HG03135 (cell line): Measurements from ENCODE around the gene SURF2.

Experiments
- ATAC-seq: cut with Tn5 transposase; IDR thresholded peaks from one replicate; pipeline ENCODE4 v1.9.1; 2021; ENCODE audit warnings: mild to moderate bottlenecking, moderate library complexity; ENCODE audit not compliant: unreplicated experiment

Gene SURF2

DNA sequence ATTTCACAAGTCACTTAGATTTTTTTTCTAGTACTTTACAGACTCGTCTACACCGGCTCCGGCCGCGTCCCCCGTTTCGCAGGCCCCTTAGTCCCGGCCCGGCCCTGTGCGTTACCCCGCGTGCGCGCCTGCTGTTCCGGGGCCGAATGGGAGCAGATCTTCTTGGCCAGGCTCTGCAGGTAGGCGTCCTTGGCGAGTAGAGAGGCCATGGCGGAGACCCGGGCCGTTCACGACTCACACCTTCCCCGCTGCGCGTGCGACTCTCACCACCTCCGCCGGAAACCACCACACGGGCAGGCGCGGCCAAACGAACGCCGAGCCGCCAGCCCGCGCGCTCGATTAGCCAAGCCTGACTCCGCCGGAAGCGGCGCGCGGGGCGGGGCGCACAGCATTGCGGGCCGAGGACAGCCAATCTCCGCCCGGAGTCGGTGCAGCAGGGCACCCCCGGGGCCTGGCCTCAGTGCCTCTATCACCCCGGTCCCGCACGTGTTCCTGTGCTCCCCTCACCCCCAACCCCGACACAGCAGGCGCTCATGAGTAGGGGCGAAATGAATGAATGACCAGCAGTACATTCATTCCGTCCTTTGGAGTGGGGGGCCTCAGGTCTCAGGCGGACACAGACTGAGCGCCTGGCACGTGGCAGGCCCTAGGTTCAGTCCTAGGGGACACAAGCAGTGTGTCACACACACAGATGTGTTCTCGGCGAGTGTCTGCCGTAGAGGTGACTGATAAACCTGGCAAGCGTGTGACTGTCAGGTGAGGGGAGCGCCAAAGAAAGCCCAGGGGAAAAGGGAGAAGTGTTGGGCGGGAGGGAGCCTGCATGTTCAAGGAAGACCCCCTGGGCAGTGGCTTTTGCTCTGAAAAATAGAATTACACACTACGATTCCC is 20.2 kb upstream of the SURF2 start, which contains the start of gene SURF6:
TSS of gene SURF6 (minus strand) at position 265 of the 888 bp plus-strand sequence. CDS start at position 209, 56 bp downstream.
- peak; percentile 73 for ATAC-seq

DNA sequence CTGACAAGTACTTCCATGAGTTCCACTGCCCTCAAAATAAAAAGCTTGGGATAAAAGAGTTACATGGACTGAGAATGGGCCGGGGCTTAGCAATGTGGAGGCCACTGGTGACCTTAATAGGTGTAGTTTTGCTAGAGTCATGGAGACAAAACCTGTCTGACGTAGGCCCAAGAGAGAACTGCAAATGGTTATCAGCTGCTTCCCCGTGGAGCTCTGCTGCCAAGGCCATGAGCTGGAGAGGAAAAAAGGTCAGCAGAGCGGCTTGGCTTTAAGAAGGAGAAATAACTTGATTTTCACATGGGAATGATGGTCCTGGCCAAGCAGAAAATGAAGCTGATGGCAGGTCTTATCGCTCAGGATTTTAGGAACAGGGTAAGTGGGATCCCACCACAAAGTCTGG is 16.7 kb upstream of the SURF2 start:
- ATAC-seq, result no peak

- ATAC-seq, result no peak
Measured at GRCh38 chr9:133340256-133340655, 16.1 kb upstream of the SURF2 start.

DNA sequence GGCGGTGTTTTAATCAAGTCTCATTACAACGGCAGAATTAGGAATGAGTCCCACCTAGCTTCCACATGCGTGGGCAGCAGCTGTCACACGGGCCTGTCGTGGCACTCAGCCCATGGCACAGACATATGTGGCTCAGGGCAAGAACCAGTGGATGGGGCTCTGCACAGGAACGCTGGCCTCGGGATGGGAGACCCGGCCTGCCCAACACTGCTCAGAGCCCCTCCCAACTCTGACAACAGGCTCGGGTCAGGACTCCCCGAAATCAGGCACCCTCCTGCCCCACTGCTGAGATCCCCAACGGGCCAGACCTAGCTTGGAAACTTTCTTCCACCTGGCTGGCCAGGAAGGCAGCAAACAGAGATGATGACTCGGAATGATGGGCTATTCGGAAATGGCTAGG is 15.4 kb upstream of the SURF2 start:
- no peak for ATAC-seq

DNA sequence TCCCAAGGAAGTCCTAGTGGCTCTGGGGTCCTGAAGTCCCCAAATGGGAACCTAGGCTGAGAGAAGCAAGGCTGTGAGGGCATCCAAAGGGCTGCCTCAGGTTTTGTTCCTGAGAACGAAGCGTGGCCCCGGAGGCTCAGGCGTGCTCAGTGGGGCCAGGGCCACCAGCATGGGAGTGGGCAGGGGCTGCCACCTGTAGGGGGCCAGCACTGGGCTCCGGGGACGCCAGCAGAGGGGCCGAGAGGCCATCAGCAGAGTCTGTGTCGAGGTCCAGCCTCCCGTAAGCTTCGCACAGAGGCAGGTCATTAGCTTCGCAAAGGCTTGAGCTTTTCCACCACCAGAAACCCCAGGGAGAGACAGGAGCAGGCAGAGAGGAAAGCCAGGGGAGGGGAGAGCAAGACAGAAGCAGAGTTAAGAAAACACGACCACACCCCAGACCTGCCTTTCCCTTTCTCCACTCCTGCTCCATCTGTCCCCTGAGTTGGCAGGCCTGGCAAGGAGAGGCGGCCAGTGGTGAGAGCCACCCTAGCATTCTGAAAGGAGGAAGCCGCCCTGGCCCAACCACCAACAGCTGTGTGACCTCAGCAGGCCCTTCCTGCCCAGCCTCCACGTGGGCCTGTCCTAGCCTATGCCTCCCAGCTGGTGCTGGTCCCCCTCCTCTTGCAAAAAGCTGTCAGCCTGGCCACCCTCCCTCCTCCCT is 14.8 kb upstream of the SURF2 start:
- ATAC-seq, result no peak

- no peak for ATAC-seq
Measured at GRCh38 chr9:133342069-133342406, 14.3 kb upstream of the SURF2 start.

DNA sequence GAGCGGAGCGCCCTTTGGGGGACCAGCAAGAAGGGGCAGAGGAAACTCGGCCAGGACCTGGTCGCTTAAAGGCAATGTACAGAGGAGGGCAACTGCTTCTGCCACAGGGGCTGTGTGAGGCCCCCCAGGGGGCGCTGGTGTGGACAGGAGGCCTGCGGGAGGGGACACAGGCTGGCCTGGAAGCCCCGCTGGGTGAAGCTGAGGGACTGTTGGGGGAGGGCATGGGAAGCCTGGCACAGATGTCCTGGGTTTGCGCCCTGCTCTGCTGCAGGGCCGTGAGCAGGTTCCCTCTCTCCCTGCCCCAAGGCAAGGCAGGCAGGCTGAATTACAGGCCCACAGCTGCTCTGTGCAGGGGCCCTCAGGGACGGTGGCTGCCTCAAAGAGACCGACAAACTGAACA is 13.8 kb upstream of the SURF2 start:
- ATAC-seq, result no peak

DNA sequence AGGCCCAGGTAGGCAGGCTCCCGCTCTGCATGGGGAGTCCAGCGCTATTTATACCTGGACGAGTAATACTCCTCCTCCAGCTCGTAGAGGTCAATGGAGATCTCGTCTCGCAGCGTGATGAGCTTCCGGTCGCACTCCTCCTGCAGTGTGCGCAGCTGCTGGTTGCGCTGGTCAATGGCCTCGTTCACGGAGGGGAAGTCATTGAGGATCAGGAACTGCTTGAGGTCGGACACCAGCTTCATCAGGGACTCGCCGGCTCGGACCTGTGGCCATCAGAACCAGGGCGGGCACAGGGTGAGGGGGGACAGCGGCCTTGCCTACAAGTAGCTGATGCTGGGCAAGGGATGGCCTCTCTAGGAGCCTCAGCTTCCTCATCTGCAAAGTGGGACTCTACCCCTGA is 12.3 kb upstream of the SURF2 start:
- ATAC-seq, result no peak

GRCh38 chr9:133344979-133345378 is 11.4 kb upstream of the SURF2 start:
- no peak for ATAC-seq

DNA sequence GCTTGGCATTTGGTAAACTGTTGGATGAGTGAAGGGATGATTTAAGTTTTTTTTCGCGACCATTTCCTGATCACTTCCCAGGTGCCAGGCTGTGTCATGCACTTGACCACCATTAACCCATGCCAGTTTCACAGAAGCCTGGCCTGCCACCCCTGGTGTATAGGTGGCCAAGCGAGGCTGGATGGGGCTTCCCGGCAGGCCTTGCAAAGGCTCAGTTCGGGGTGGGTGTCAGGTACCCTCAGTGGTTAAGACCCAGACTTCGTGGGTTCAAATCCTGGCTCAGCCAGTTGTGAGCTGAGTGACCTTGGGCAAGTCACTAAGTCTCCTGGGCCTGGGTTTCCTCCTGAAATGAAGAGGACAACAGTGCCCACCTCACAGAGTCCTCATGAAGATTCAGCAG is 10.8 kb upstream of the SURF2 start:
- ATAC-seq, result no peak

DNA sequence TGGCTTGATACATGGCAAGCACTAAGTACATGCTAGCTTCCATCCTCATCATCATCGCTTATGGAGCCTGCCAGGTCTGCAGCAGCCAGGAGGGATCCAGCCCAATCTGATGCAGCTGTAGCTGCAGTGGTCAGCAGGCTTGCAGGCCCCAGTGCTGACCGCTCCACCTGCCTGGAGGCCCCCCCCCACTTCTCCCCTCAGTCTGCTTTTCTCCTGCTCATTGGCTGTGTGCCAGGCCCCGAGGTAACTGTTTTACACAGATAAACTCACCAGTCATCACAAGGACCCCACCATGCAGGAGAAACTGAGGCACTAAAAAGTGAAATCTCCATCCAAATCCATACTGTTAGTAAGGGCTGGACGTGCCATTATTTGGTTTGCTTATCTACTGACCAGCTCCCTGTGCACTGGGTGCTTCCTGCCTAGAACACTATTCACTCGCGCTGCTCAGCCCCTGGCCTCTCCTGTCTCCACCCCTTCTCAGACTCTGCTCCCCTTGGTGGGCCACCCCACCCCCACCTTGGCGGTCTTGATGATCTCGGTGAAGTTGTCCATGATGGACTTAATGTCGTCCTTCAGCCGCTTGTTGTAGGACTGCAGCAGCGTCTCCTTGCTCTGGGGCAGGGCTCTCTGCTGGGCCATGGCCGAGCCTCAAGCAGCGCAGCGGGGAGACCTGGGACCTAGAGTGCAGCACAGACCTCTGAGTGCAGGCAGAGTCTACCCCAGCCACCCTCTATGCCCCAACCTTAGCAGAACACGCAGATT is 10.1 kb upstream of the SURF2 start:
- ATAC-seq, result no peak

- ATAC-seq, result peak; percentile 14
Measured at GRCh38 chr9:133347515-133347984, 8.8 kb upstream of the SURF2 start.

DNA sequence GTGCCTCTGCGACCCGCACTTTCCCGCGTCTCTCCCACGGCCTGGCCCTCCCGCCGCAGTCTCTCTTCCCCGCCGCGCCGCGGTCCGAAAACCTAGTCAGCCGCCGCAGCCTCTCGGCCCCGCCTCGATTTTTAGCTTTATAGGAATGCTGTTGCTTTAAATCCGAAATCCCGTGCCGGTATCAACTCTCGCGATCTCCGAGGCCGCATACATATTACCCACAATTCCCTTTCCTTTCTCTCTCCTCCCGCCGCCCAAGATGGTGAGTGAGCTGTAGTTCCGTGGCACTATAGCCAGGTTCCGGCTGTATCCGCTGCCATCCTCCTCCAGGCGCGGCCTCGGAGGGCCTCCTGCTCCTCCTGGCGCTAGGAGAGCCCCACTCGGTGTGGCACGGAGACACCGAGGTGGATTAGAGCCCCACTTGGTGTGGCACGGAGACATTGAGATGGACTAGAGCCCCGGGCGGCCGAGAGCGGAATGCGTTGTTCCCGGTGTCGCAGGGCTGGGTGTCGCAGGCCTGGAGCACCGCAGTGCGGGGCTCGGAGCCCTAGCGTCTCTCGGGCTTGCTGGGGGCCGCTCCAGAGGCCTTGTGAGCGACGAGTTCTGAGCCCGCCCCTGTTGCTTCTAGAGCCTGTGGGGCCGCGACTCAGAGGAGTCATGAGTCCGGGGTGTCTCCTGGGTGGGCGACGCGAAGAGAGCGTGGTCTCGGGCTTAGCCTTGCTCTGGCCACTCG is 8.2 kb upstream of the SURF2 start, which contains the start of the genes MED22 and RPL7A:
TSS of gene MED22 (minus strand) at position 147 of the 733 bp plus-strand sequence. CDS start 1,469 bp downstream, outside the sequence.
TSS of gene RPL7A (plus strand) at position 234 of the 733 bp plus-strand sequence. CDS start at position 260, 26 bp downstream.
- ATAC-seq, result peak; percentile 81

GRCh38 chr9:133348718-133349573 is 7.4 kb upstream of the SURF2 start:
- ATAC-seq, result no peak

DNA sequence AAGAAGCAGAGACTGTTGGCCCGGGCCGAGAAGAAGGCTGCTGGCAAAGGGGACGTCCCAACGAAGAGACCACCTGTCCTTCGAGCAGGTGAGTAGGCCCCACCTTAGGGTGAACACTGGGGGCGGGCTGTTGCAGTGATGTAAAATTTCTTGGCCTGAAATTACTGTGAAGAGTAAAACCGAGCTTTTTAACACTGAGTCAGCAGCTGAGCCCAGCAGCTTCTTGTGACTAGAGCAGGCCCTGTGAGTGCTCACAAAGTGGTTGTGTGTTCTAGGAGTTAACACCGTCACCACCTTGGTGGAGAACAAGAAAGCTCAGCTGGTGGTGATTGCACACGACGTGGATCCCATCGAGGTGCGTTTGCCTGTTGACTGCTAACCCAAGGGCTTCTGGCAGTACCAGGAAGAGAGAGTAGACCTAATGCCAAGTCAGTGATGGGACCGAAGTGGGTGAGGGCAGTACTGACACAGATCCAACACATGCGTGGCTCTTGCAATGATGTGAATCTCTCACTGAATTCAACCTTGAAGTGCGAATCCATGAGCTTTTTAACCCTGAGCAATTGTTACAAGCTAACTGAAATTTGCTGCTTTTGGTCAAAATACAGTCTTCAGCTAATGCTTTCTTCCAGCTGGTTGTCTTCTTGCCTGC is 6.3 kb upstream of the SURF2 start:
- ATAC-seq, result no peak

DNA sequence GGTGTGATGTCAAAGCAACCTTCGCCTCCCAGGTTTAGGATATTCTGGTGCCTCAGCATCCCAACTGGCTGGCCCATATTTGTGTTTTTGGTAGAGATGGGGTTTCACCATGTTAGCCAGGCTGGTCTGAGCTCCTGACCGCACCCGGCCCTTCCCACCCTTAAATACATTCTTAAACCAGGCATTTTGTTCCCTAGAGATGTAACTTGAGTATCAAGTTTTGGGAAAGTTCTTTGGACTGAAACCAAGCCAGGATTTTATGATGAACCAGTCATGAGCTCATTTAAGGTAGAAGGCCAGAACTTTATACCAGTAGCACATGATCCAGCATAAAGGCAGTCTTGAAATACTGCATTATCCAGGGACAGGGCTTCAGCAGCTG is 4.8 kb upstream of the SURF2 start:
- no peak for ATAC-seq

DNA sequence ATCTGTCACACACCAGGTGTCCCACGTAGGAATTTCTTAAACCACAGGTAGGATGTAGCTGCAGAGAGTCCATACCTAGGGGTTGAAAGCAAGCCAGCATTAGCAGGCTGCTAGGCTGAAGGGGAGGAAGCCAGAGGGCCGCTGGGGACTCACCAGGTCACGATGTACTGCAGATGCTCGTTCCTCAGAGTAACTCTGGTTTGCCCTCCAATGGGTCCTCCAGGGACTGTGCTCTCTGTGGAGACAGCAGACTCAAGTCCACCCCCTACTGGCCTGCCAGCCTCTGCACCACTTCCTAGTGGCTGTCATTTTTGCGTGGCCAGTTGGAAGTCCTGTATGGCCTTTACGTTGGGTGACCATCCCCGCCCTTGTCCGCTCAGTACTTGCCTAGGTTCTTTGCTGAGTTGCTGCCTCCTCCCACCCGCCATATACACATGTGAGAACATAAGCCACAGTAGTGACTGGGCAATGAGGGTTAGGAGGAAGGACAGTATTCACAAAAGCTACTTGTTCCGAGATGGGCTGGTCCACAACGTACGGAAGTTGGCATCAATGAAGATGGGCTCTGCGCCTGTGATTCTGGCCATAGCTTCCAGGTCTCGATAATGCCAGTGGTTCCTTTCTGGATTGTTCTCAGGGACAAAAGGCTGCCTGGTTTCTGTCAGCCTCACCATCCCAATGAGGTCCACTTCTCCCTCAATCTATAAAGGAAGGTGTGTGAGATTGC is 4.3 kb upstream of the SURF2 start:
- no peak for ATAC-seq

DNA sequence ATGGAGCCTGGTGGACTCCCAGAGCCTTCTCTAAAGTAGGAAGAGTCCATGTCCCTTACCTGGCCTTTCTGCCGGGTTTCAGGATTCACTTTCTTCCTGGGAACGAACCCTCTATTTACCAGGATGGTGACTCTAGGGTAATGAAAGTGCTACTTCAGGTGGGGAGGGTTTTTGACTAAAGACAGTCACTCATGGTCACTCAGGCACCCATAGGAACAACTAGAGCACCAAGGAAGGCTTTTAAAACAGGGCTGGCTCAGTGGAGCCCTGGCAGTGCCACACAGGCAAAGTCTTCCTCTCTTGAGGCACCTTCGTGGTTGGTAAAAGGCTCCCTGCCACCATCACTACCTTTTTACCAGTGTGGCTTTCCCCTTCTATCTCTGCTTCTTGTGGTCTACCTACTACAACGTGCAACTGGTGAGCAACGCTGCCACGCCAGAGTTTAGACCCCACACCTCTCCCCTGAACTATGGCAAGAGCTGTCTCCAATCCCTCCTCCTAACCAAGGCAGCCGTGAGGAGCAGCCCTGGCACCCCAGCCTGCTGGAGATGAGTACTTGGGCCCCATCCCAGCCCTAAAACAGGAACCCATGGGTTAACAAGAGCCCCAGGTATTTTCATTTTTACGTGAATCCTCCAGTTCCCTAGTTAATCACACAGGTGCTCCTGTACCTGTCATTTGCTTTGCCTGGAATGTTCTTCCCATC is 3.6 kb upstream of the SURF2 start:
- ATAC-seq, result no peak
